Gastroesophageal sphincter (tissue), 4 donors: ENCODE data around the gene DCLK3. TPM values are rescaled to one million over a fixed set of nuclear protein-coding genes. Genes with fewer than 3 reads are reported as not detected.

Experiments used
- ATAC-seq: fragments of 150-250 bp; one replicate; pipeline ENCODE4 v1.9.1; 2016; ENCODE audit warnings: mild to moderate bottlenecking, moderate library complexity
- H3K27ac ChIP-seq, 4 donors: fragments of 200-600 bp; sonication (generic) in 3 of 4; 1 replicate in 3 of 4; 2 replicates in 1 of 4; pipeline ENCODE4 v1.5.1; 2016 to 2019
- H3K27me3 ChIP-seq: fragments of 200-600 bp; sonication (generic); one replicate; pipeline ENCODE4 v1.5.1; 2019
- H3K36me3 ChIP-seq, 2 donors: fragments of 200-600 bp; sonication (generic); one replicate each; pipeline ENCODE4 v1.5.1; 2019; ENCODE audit warnings: control low read depth in 1 of 2
- H3K4me1 ChIP-seq, 3 donors: fragments of 200-600 bp; sonication (generic); 1 replicate in 2 of 3; 2 replicates in 1 of 3; pipeline ENCODE4 v1.5.1; 2016 to 2019; ENCODE audit warnings: control low read depth in 2 of 3
- H3K4me3 ChIP-seq, 2 donors: fragments of 200-600 bp; sonication (generic); one replicate each; pipeline ENCODE4 v1.5.1; 2019; ENCODE audit warnings: mild to moderate bottlenecking in 1 of 2, moderate library complexity in 1 of 2
- H3K9me3 ChIP-seq, 3 donors: fragments of 200-600 bp; sonication (generic); one replicate each; pipeline ENCODE4 v1.5.1; 2017 to 2019; ENCODE audit warnings: control low read depth in 2 of 3
- CTCF ChIP-seq, 4 experiments: fragments of 200-600 bp in 2 of 4; fragments of 450-650 bp in 2 of 4; sonication (generic) in 1 of 4; IDR thresholded peaks; one replicate each; pipeline ENCODE4 v1.5.1; 2017 to 2019; ENCODE audit warnings: antibody characterized with exemption in 4 of 4, mild to moderate bottlenecking in 2 of 4, moderate library complexity in 2 of 4
- EP300 ChIP-seq: sonication (generic); formaldehyde crosslinking; IDR thresholded peaks from one replicate; pipeline ENCODE4 v1.6.1; 2017; ENCODE audit warnings: antibody characterized with exemption, mild to moderate bottlenecking
- POLR2A ChIP-seq, 2 donors: fragments of 450-650 bp; IDR thresholded peaks; one replicate each; pipeline ENCODE4 v1.6.1; 2017; ENCODE audit warnings: antibody characterized with exemption in 2 of 2, mild to moderate bottlenecking in 2 of 2, moderate library complexity in 1 of 2
- POLR2AphosphoS5 ChIP-seq: sonication (generic); formaldehyde crosslinking; IDR thresholded peaks from one replicate; pipeline ENCODE4 v1.6.1; 2017; ENCODE audit warnings: antibody characterized with exemption
- WGBS, 2 donors: methylation state at CpG; one replicate each; pipeline ENCODE4 v1.1.5; 2018; ENCODE audit warnings: low coverage in 1 of 2; 5-methylcytosine and 5-hydroxymethylcytosine counted together
- total RNA-seq, 4 donors: library from RNA; depleted of rRNA; stranded (reverse); fragments of >200 nt; gene quantifications; one replicate each; pipeline ENCODE4 v1.1.0, GENCODE V29; 2016

The DCLK3 gene
- total RNA-seq, 4 donors from 2014 or later = 0.27 to 0.62 TPM; not detected in 2

GRCh38 chr3:36769926-36770325 lies 5.6 kb upstream of the DCLK3 start:
- TF ChIP-seq EP300 = no peak
- no peak for TF ChIP-seq POLR2AphosphoS5
- no peak for TF ChIP-seq POLR2A (IDR thresholded peaks at IDR 0.05)
- no peak for TF ChIP-seq CTCF (IDR thresholded peaks at IDR 0.05)
- Histone ChIP-seq H3K9me3 (no peaks in the 10 kb centered on the region), H3K27me3 (peaks cover 13% of the 10 kb centered on the region), H3K4me1 (no peaks in the 10 kb centered on the region), H3K4me3 (no peak overlapping the region), H3K27ac (no peak overlapping the region), H3K36me3 (no peaks in the 10 kb centered on the region)
- ATAC-seq = no peak
- WGBS, 2 donors = 45 to 50% methylated on average over 1 of the region's 1 CpG

GRCh38 chr3:36765104-36765503 lies 751 bp upstream of the DCLK3 start:
- Histone ChIP-seq H3K27me3 (peaks cover 58% of the 10 kb centered on the region), H3K4me1 (peaks cover 0 to 12% (median 0%) of the 10 kb centered on the region in 3 donors), H3K4me3 (no peak overlapping the region), H3K27ac (no peak overlapping the region), H3K9me3 (no peaks in the 10 kb centered on the region), H3K36me3 (no peaks in the 10 kb centered on the region)
- 51 to 81% methylated on average over 3 to 5 of the region's 7 CpGs for WGBS, 2 donors
- ATAC-seq = no peak
- TF ChIP-seq CTCF (IDR thresholded peaks at IDR 0.05) (no peak), EP300 (no peak), POLR2A (IDR thresholded peaks at IDR 0.05) (no peak), POLR2AphosphoS5 (no peak)

- Histone ChIP-seq H3K27ac (no peak overlapping the region), H3K4me1 (peaks cover 0 to 12% (median 0%) of the 10 kb centered on the region in 3 donors), H3K9me3 (no peaks in the 10 kb centered on the region), H3K36me3 (no peaks in the 10 kb centered on the region), H3K27me3 (peaks cover 58% of the 10 kb centered on the region), H3K4me3 (peak overlapping the region in 1 of 2 donors; percentile 44)
- TF ChIP-seq EP300 (no peak), POLR2A (IDR thresholded peaks at IDR 0.05) (no peak), POLR2AphosphoS5 (no peak), CTCF (IDR thresholded peaks at IDR 0.05) (no peak)
- 0 to 56% methylated on average over 1 to 3 of the region's 10 CpGs for WGBS, 2 donors
- ATAC-seq = no peak
Measured at GRCh38 chr3:36764704-36765038, 318 bp upstream of the DCLK3 start.

GRCh38 chr3:36762918-36763849 lies 1.2 kb downstream of the DCLK3 start:
- H3K27me3 ChIP-seq = peaks cover 58% of the 10 kb centered on the region
- no peak for ATAC-seq
- WGBS, 2 donors = 58 to 59% methylated on average over 7 to 8 of the region's 10 CpGs
- H3K4me3 ChIP-seq = peak overlapping the region in 1 of 2 donors; percentile 44
- no peak for TF ChIP-seq CTCF (IDR thresholded peaks at IDR 0.05)
- no peak for TF ChIP-seq POLR2AphosphoS5
- TF ChIP-seq POLR2A (IDR thresholded peaks at IDR 0.05) = no peak
- no peak for TF ChIP-seq EP300
- H3K9me3 ChIP-seq = no peaks in the 10 kb centered on the region
- no peaks in the 10 kb centered on the region for H3K36me3 ChIP-seq
- no peak overlapping the region for H3K27ac ChIP-seq
- H3K4me1 ChIP-seq = peaks cover 0 to 12% (median 0%) of the 10 kb centered on the region in 3 donors

GRCh38 chr3:36761779-36762178 lies 2.6 kb downstream of the DCLK3 start:
- ATAC-seq = no peak
- no peak overlapping the region for H3K4me3 ChIP-seq
- 84 to 93% methylated on average over 2 to 3 of the region's 3 CpGs for WGBS, 2 donors
- H3K9me3 ChIP-seq = no peaks in the 10 kb centered on the region
- no peak for TF ChIP-seq CTCF (IDR thresholded peaks at IDR 0.05)
- no peak for TF ChIP-seq POLR2A (IDR thresholded peaks at IDR 0.05)
- no peak for TF ChIP-seq EP300
- TF ChIP-seq POLR2AphosphoS5 = no peak
- no peaks in the 10 kb centered on the region for H3K36me3 ChIP-seq
- H3K27me3 ChIP-seq = peaks cover 52% of the 10 kb centered on the region
- H3K4me1 ChIP-seq = peaks cover 0 to 12% (median 0%) of the 10 kb centered on the region in 3 donors
- H3K27ac ChIP-seq = no peak overlapping the region
